ENCODE results near the gene NOL4L.

GRCh38 chr20:32429745-32430360 is 155.3 kb downstream of the NOL4L start:
- TF ChIP-seq CTCF (IDR thresholded peaks at IDR 0.05; ENCODE audit: low read depth, low read length) (no peak), POLR2A (IDR thresholded peaks at IDR 0.05; ENCODE audit: extremely low read depth, insufficient read length) (no peak)

Measured in NB4 (cell line).